Chondrocyte (in vitro differentiated cells): ENCODE results near the gene LTK. TPM values are rescaled to one million over a fixed set of nuclear protein-coding genes. Genes with fewer than 3 reads are reported as not detected.

ENCODE experiments used
- DNase-seq: peaks from one replicate; pipeline ENCODE4 v3.0.0; 2021; ENCODE audit warnings: mixed read lengths, low spot score
- H3K27ac Mint-ChIP-seq: one replicate; pipeline ENCODE4 v1.8.0; 2021; ENCODE audit warnings: mild to moderate bottlenecking, moderate library complexity, mixed read lengths; ENCODE audit not compliant: unreplicated experiment
- H3K27me3 Mint-ChIP-seq: 2 replicates; pipeline ENCODE4 v1.8.0; 2021; ENCODE audit warnings: low read depth, mixed read lengths
- H3K36me3 Mint-ChIP-seq: 2 replicates; pipeline ENCODE4 v1.8.0; 2021; ENCODE audit warnings: low read depth, mixed read lengths
- H3K4me1 Mint-ChIP-seq: 2 replicates; pipeline ENCODE4 v1.8.0; 2021; ENCODE audit warnings: low read depth, mild to moderate bottlenecking, mixed read lengths
- H3K4me3 Mint-ChIP-seq: one replicate; pipeline ENCODE4 v1.8.0; 2021; ENCODE audit warnings: mild to moderate bottlenecking, moderate library complexity, mixed read lengths; ENCODE audit not compliant: unreplicated experiment
- H3K9me3 Mint-ChIP-seq: 2 replicates; pipeline ENCODE4 v1.8.0; 2021; ENCODE audit warnings: low read depth, mixed read lengths
- CTCF ChIP-seq: fragments of 200-600 bp; sonication (generic); IDR thresholded peaks from 2 replicates; pipeline ENCODE4 v1.5.0; 2021; ENCODE audit warnings: antibody characterized with exemption, mild to moderate bottlenecking, moderate library complexity
- total RNA-seq: library from RNA; stranded (reverse); gene quantifications from 3 replicates; pipeline ENCODE4 v1.2.1, GENCODE V29; 2021

LTK gene
- total RNA-seq, 1 donor from 2014 or later, result 1.0 TPM

GRCh38 chr15:41487802-41488201 lies 25.8 kb downstream of the LTK start:
- no peak for TF ChIP-seq CTCF
- peaks cover 11% of the 10 kb centered on the region for H3K4me1 Mint-ChIP-seq
- H3K9me3 Mint-ChIP-seq, result peaks cover 3% of the 10 kb centered on the region
- H3K27ac Mint-ChIP-seq, result no peak overlapping the region
- DNase-seq, result no peak
- peaks cover 8% of the 10 kb centered on the region for H3K27me3 Mint-ChIP-seq
- no peak overlapping the region for H3K4me3 Mint-ChIP-seq
- H3K36me3 Mint-ChIP-seq, result peaks cover 5% of the 10 kb centered on the region

GRCh38 chr15:41487381-41487780 lies 26.2 kb downstream of the LTK start:
- Mint-ChIP-seq H3K36me3 (peaks cover 8% of the 10 kb centered on the region), H3K4me1 (peaks cover 6% of the 10 kb centered on the region), H3K27ac (no peak overlapping the region), H3K27me3 (peaks cover 6% of the 10 kb centered on the region), H3K4me3 (no peak overlapping the region), H3K9me3 (peaks cover 3% of the 10 kb centered on the region)
- TF ChIP-seq CTCF, result no peak
- no peak for DNase-seq

- no peak for DNase-seq
These were observed 27.3 kb downstream of the LTK start for GRCh38 chr15:41486286-41486685.

GRCh38 chr15:41484937-41485625 lies 28.5 kb downstream of the LTK start:
- Mint-ChIP-seq H3K36me3 (peaks cover 22% of the 10 kb centered on the region), H3K27ac (no peak overlapping the region), H3K4me3 (no peak overlapping the region), H3K4me1 (peaks cover 1% of the 10 kb centered on the region), H3K9me3 (no peaks in the 10 kb centered on the region), H3K27me3 (no peaks in the 10 kb centered on the region)
- no peak for TF ChIP-seq CTCF
- no peak for DNase-seq

More at GRCh38 chr15:41486286-41486685, 27.3 kb downstream of the LTK start:
- Mint-ChIP-seq H3K27me3 (no peaks in the 10 kb centered on the region), H3K4me1 (peaks cover 6% of the 10 kb centered on the region), H3K4me3 (no peak overlapping the region), H3K27ac (no peak overlapping the region), H3K36me3 (peaks cover 11% of the 10 kb centered on the region), H3K9me3 (peaks cover 3% of the 10 kb centered on the region)
- TF ChIP-seq CTCF, result no peak

- Mint-ChIP-seq H3K27ac (no peak overlapping the region), H3K4me1 (no peaks in the 10 kb centered on the region), H3K36me3 (peaks cover 32% of the 10 kb centered on the region), H3K4me3 (no peak overlapping the region), H3K9me3 (no peaks in the 10 kb centered on the region), H3K27me3 (no peaks in the 10 kb centered on the region)
- DNase-seq, result no peak
- no peak for TF ChIP-seq CTCF
These were observed 30.1 kb downstream of the LTK start for GRCh38 chr15:41483519-41483918.
